Thyroid gland (tissue), 4 donors: ENCODE measurements around the gene CLK4.

Experiments used
- CTCF ChIP-seq, 6 experiments: fragments of 200-600 bp in 3 of 6; fragments of 450-650 bp in 3 of 6; sonication (generic) in 3 of 6; IDR thresholded peaks; one replicate each; pipeline ENCODE4 v1.5.1; 2016 to 2019; ENCODE audit warnings: antibody characterized with exemption in 6 of 6, mild to moderate bottlenecking in 2 of 6, inconsistent platforms in 1 of 6, moderate library complexity in 1 of 6
- POLR2A ChIP-seq, 2 donors: fragments of 450-650 bp; IDR thresholded peaks; one replicate each; pipeline ENCODE4 v1.6.1; 2017; ENCODE audit warnings: antibody characterized with exemption in 2 of 2, mild to moderate bottlenecking in 2 of 2, moderate library complexity in 1 of 2

GRCh38 chr5:178569485-178569884 is 57.4 kb downstream of the CLK4 start:
- TF ChIP-seq CTCF (IDR thresholded peaks at IDR 0.05), result no peak
- no peak for TF ChIP-seq POLR2A (IDR thresholded peaks at IDR 0.05)
